HUES48 (cell line): Measurements from ENCODE around the gene THSD8.

Source experiments
- H3K27ac ChIP-seq: one replicate; pipeline ENCODE4 v1.7.0; 2013; ENCODE audit warnings: low read depth, low read length, inconsistent platforms
- H3K27me3 ChIP-seq: 2 replicates; pipeline ENCODE4 v1.6.1; 2013; ENCODE audit warnings: mild to moderate bottlenecking, low read length; ENCODE audit not compliant: control insufficient read depth, insufficient read depth
- H3K36me3 ChIP-seq: 2 replicates; pipeline ENCODE4 v1.6.1; 2013; ENCODE audit warnings: low read length; ENCODE audit not compliant: control insufficient read depth, insufficient read depth
- H3K4me1 ChIP-seq: 2 replicates; pipeline ENCODE4 v1.6.1; 2013; ENCODE audit warnings: mild to moderate bottlenecking, low read length; ENCODE audit not compliant: control insufficient read depth, insufficient read depth
- H3K4me3 ChIP-seq: 2 replicates; pipeline ENCODE4 v1.5.1; 2013; ENCODE audit warnings: mild to moderate bottlenecking, low read depth, low read length
- H3K9ac ChIP-seq: 2 replicates; pipeline ENCODE4 v1.6.1; 2013; ENCODE audit warnings: mild to moderate bottlenecking, low read depth, low read length, moderate library complexity
- H3K9me3 ChIP-seq: 2 replicates; pipeline ENCODE4 v1.6.1; 2013; ENCODE audit warnings: low read length; ENCODE audit not compliant: control insufficient read depth, insufficient read depth

THSD8 gene

DNA sequence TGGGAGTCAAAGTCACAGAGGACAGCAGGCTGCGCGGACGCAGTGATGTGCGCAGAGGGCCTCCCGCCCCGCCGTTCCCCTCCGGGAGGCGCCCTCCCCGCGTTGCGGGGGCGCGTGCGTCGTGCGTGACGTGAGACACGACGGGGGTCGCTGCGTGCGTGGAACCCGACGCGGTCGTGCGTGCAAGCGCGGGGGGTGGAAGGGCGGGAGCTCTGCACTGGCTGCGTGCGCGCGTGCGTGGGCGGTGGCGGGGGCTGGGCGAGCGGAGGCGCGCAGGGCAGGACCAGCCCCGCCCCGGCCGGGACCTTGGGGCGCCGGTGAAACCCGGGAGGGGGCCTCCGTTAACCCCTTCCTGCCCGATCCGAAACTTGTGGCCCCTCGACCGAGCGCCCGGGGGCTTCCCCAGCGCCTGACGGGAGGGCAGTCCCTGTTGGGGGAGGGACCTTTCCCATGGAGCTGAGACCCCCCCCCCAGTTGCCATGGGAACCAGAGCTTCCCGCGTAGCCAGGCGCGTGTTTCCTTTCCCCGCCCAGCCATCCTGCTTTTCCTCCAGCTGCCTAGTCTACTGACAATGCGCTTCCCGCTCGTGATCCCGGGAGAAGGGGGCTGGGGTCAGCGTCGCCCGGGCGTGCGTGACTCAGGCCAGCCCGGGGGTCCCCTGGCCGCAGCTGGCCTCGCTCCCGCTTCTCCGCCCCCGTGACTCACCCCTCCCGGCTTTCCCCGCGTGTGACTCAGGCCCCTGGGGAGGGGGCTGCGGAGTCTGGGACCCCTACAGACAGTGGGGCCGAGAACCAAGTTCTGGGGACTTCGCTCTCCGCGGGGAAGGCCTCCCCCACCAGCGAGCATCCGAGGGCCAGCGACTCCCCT lies 19.2 kb upstream of the THSD8 start:
- Histone ChIP-seq H3K9ac (0 out of 2 replicates have a peak overlapping the region, but pooled peaks have one; percentile 10), H3K4me1 (peaks cover 19% of the 10 kb centered on the region)

DNA sequence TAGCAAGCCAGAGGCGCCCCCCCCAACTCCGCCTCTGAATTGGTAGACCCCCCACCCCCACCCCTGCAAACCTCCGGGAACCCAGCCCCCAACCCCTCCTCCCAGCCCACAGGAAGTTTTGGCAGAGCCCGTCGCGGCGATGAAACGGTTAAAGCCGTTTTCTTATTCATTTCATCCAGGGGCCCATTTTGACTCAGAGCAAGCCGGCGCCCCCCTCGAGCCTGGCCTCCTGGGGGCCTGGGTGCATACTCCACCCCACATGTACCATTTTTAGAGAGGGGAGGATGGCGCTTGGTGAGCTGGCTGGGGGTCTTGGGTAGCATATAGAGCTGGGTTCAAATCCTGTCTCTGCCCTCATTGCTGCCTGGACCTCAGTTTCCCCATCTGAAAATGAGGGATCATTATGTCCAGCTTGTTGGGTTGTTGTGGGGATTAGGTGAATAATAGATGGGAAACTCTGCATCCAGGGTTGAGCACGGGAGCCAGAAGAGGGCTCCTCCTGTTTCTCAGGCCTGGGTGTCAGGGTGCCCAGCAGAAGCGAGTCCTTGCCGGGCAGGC lies 18.5 kb upstream of the THSD8 start:
- Histone ChIP-seq H3K36me3 (no peaks in the 10 kb centered on the region), H3K9ac (no peak overlapping the region), H3K27me3 (no peaks in the 10 kb centered on the region), H3K9me3 (no peaks in the 10 kb centered on the region), H3K27ac (peak overlapping the region; percentile 64), H3K4me1 (peaks cover 21% of the 10 kb centered on the region), H3K4me3 (peak overlapping the region; percentile 63; the same call in 1 of the 2 replicates)

More for the DNA sequence above, 19.2 kb upstream of the THSD8 start:
- Histone ChIP-seq H3K36me3 (no peaks in the 10 kb centered on the region), H3K4me3 (peak overlapping the region; percentile 63), H3K27ac (peak overlapping the region; percentile 64), H3K9me3 (no peaks in the 10 kb centered on the region), H3K27me3 (no peaks in the 10 kb centered on the region)

DNA sequence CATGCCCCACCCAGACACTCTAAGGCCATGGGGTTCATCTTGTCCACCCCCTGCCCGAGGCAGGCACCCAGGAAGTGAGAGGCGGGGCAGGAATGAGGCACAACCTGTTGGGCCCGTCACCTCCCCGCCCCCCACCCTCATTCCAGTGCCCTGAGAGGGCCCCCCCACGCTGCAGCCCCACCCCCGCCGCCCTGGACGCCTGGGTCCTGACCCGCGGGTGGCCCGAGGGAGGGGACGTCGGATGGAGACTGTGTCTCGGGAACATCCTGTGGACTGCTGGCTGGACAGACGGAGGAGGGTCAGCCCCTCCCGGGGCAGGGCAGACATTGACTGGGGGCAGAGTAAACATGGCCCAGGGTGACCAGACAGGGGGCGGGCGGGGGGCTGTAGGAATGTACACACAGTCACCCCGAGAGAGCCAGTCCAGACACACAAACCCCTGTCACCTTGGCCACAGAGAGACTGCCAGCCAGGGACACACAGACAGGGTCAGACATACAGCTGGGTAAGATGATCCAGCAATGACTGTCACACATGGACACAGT lies 17.9 kb upstream of the THSD8 start:
- Histone ChIP-seq H3K9me3 (no peaks in the 10 kb centered on the region), H3K27ac (no peak overlapping the region), H3K27me3 (no peaks in the 10 kb centered on the region), H3K4me3 (no peak overlapping the region), H3K4me1 (peaks cover 21% of the 10 kb centered on the region), H3K9ac (no peak overlapping the region), H3K36me3 (no peaks in the 10 kb centered on the region)

DNA sequence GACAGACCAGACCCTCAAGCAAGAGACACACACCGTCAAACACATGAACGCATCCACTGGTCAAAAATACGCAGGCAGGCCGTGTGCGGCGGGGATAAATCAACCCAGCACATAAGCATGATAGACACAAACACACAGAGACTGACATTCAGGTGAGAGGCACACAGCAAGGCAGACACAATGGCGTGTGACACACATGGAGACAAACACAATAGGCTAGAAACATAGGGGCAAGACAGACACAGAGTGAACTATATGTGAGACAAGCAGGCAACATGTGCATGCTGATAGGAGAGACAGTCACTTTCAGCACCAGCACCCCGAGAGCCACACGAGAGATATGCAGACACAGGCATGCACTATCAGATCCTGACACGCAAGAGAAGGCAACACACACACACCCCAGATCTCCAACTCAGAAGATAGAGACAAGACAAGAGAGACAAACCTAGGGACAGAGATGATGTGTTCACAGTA lies 17.4 kb upstream of the THSD8 start:
- no peaks in the 10 kb centered on the region for H3K9me3 ChIP-seq
- H3K9ac ChIP-seq: no peak overlapping the region
- H3K27me3 ChIP-seq: no peaks in the 10 kb centered on the region
- no peak overlapping the region for H3K27ac ChIP-seq
- H3K4me3 ChIP-seq: no peak overlapping the region
- H3K4me1 ChIP-seq: peaks cover 21% of the 10 kb centered on the region
- no peaks in the 10 kb centered on the region for H3K36me3 ChIP-seq

DNA sequence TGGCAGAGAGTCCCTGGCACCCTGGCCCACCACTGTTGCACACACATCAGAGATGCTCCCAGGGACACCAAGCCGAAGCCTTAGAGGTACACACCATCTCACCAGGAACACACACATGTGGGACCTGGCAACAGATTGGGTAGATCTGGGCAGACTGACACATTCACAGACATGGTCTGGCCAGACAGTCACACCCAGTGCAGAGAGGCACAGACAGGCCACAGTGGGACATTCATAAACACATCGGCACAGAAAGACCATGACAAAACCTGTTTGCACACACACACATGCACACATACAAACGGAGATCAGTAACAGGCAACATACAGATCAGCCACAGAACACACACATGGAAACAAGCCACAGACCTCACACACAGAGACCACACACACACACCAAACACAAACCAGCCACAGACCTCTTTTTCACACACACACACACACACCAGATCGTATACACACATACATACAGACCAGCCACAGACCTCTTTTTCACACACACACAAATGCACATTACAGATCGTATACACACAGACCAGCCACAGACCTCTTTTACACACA lies 16.9 kb upstream of the THSD8 start:
- Histone ChIP-seq H3K27me3 (no peaks in the 10 kb centered on the region), H3K9me3 (no peaks in the 10 kb centered on the region), H3K4me1 (peaks cover 20% of the 10 kb centered on the region), H3K27ac (no peak overlapping the region), H3K36me3 (no peaks in the 10 kb centered on the region), H3K9ac (no peak overlapping the region), H3K4me3 (no peak overlapping the region)

DNA sequence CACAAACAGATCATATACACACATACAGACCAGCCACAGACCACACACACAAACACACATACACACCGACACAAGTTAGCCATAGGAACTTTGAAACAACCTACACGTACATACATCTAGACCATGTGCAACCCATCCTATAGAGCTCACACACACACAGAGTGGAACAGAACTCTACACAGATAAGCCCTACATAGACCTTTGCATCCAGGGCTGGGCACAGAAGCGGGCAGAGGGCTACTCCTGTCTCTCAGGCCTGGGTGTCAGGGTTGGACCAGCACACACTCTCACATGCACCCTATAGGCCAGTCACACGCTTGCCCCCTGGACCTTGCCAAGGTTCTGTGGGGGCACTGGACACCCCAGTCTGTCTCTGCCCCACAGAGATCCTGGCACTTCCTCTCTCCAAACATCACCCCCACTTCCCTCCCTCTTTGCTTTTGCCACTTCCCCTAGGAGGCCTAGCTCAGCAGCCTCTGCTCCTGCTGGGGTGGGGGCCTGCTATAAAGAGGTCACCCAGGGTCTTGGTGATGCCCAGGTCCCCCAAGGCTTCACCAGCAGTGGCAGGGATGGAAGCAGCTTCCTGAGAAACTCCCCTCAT lies 16.3 kb upstream of the THSD8 start:
- Histone ChIP-seq H3K4me1 (peaks cover 24% of the 10 kb centered on the region), H3K27ac (no peak overlapping the region)

DNA sequence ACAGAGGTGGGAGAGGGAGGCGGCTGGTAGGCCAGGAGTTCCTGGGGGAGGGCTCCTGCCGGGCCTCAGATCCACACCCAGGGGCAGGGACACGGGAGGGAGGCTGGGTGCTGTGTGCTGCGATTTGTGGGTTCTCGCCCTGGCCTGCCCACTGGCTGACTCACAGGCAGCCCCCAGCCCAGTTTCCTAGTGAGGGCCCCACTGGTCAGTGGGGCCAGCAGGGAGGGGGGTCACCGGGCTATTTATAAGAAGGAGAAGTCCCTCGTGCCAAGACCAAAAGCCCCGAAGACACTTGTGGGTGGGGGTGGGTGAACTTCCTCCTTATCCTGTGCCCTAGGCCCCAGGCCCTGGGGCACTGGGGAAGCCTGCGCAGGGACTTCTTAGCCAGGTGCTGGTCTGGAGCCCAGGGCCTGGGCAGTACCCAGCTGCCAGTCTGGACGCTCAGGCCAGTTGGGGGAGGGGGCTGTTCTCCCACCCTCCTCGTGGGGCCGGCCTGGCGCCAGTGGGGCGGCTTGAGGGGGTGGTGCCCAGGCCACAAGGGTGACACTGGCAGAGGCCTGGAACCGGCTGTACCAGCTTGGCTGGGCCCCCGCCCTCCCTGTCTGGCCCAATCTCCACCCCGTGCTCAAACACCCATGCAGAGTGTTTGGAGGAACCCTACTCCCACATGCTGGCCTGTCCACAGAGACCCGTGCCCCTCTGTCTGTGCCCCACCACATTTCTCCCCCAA lies 15.6 kb upstream of the THSD8 start:
- Histone ChIP-seq H3K4me1 (peaks cover 30% of the 10 kb centered on the region), H3K36me3 (no peaks in the 10 kb centered on the region), H3K9me3 (no peaks in the 10 kb centered on the region), H3K27me3 (peaks cover 11% of the 10 kb centered on the region), H3K4me3 (no peak overlapping the region), H3K27ac (no peak overlapping the region), H3K9ac (no peak overlapping the region)

More for the DNA sequence above, 16.3 kb upstream of the THSD8 start:
- no peaks in the 10 kb centered on the region for H3K36me3 ChIP-seq
- peaks cover 3% of the 10 kb centered on the region for H3K27me3 ChIP-seq
- no peak overlapping the region for H3K9ac ChIP-seq
- no peak overlapping the region for H3K4me3 ChIP-seq
- H3K9me3 ChIP-seq: no peaks in the 10 kb centered on the region

DNA sequence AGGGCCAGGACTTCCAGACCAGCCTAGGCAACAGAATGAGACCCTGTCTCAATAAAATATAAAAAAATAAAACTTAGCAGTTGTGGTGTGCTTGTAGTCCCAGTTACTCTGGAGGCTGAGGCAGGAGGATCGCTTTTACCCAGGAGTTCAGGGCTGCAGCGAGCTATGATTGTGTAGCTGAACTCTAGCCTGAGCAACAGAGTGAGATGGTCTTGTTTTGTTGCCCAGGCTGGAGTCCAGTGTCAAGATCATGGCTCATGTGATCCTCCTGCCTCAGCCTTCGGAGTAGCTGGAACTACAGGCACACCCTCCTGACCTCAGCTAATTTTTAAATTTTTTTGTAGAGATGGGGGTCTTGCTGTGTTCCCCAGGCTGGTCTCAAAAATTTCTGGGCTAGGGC lies 14.9 kb upstream of the THSD8 start:
- H3K27ac ChIP-seq: no peak overlapping the region
- no peak overlapping the region for H3K4me3 ChIP-seq
- no peak overlapping the region for H3K9ac ChIP-seq

DNA sequence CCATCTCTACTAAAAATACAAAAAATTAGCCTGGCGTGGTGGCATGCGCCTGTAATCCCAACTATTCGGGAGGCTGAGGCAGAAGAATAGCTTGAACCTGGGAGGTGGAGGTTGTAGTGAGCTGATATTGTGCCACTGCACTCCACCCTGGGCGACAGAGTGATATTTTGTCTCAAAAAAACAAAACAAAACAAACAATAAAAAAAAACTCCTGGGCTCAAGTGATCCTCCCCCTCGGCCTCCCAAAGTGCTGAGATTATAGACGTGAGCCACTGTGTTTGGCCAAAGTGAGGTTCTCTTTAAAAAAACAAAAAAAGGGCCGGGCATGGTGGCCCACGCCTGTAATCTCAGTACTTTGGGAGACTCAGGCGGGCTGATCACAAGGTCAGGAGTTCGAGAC lies 14.4 kb upstream of the THSD8 start:
- peaks cover 30% of the 10 kb centered on the region for H3K4me1 ChIP-seq
- no peak overlapping the region for H3K9ac ChIP-seq
- H3K27me3 ChIP-seq: peaks cover 22% of the 10 kb centered on the region
- H3K36me3 ChIP-seq: no peaks in the 10 kb centered on the region
- H3K27ac ChIP-seq: no peak overlapping the region
- no peak overlapping the region for H3K4me3 ChIP-seq
- H3K9me3 ChIP-seq: no peaks in the 10 kb centered on the region

More for the DNA sequence above, 14.9 kb upstream of the THSD8 start:
- Histone ChIP-seq H3K9me3 (no peaks in the 10 kb centered on the region), H3K36me3 (no peaks in the 10 kb centered on the region), H3K27me3 (peaks cover 17% of the 10 kb centered on the region), H3K4me1 (peaks cover 30% of the 10 kb centered on the region)

DNA sequence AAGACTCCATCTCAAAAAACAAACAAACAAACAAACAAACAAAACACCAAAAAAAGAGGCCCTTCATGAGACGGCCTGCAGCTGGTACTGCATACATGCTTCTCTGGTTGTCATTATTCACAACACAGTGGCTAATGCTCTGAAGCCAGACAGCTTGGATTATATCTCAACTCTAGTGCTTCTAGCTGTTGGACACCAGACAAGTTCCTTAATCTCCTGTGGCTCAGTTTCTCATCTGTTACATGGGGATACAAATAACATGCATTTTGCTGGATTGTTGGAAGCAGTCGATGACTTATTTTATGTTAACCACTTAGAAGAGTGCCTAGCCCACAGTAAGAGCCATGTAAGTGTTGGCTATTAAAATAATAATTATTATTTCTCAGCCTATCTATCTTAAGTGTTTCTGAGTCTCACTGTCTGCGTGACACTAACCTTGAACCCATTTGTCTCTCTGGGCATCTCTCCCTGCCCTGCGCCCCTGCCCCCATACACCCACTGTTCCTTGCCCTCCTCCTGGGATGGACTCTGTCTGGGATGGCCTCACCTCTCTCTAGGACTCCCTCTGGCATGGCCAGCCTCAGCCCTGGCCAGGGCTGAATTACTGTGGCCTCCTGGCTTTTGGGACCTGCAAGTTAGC lies 13.7 kb upstream of the THSD8 start:
- peaks cover 25% of the 10 kb centered on the region for H3K27me3 ChIP-seq
- H3K27ac ChIP-seq: peak overlapping the region; percentile 72
- H3K4me1 ChIP-seq: peaks cover 30% of the 10 kb centered on the region
- H3K9ac ChIP-seq: no peak overlapping the region
- H3K36me3 ChIP-seq: no peaks in the 10 kb centered on the region
- peak overlapping the region; percentile 78 for H3K4me3 ChIP-seq
- no peaks in the 10 kb centered on the region for H3K9me3 ChIP-seq
